Measurements from ENCODE around the gene ARHGEF11. TPM values are rescaled to one million over a fixed set of nuclear protein-coding genes. Genes with fewer than 3 reads are reported as not detected.

Gene ARHGEF11, protein sequence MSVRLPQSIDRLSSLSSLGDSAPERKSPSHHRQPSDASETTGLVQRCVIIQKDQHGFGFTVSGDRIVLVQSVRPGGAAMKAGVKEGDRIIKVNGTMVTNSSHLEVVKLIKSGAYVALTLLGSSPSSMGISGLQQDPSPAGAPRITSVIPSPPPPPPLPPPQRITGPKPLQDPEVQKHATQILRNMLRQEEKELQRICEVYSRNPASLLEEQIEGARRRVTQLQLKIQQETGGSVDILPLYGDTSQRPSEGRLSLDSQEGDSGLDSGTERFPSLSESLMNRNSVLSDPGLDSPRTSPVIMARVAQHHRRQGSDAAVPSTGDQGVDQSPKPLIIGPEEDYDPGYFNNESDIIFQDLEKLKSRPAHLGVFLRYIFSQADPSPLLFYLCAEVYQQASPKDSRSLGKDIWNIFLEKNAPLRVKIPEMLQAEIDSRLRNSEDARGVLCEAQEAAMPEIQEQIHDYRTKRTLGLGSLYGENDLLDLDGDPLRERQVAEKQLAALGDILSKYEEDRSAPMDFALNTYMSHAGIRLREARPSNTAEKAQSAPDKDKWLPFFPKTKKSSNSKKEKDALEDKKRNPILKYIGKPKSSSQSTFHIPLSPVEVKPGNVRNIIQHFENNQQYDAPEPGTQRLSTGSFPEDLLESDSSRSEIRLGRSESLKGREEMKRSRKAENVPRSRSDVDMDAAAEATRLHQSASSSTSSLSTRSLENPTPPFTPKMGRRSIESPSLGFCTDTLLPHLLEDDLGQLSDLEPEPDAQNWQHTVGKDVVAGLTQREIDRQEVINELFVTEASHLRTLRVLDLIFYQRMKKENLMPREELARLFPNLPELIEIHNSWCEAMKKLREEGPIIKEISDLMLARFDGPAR (N-terminal part only)
- total RNA-seq, result 100 to 1,000 TPM in 1 of 6 donors, 10 to 100 TPM in 5; 39.2 to 170 (median 50.9) TPM

DNA sequence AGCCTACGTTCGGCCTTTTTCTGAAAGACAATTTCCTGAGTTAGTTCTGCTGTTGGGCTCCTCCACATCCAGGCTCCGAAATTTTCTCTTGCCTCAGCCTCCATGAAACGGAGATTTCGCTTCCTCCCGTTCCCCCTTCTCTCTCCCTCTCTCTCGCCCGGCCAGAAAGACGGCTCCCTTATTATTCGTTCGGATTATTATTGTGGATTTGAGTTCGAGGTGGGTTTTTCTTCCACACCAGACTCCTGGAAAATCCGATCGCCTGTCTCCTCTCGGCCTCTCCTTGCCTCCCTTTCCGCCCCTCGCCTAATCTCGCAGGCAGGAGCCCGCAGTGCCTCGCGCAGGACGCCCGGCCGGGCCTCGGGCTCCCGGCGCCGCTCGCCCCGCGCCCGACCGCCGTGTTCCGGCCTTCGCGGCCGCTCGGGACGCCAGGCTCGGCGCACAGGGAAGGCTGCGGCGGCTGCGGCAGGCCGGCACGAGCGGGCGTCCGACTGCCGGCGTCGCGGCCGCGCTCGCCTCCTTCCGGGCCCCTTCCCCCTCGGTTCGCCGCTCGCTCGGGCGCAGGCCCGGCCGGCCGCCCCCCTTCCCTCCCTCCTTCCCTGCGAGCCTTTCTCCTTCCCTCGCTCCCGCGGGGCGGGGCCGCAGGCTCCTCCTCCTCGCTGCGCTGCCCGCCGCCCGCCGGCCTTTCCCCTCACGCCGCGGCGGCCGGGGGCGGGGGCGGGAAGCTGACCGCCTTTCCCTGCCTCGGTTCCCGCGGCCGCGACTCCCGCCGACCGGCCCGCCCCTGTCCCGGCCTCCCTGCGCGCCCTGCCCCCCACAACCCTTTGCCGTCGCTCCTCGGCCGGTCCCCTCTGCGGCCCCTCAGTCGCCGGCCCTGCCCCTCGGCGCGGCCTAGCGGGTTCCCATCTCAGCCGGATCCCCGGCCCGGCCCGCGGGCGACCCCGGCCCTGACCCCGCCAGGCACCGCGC lies at the start of gene ARHGEF11:
Gene ARHGEF11 (minus strand): TSS at position 493 of the 969 bp plus-strand sequence. CDS start 1,412 bp downstream, outside the sequence.
- ATAC-seq (ENCODE audit: low FRiP score in 2 of 2) (peak; percentile 96 to 99), DNase-seq (peak; percentile 90 to 98)
- Histone ChIP-seq H3K4me1 (peaks cover 21 to 55% (median 34%) of the 10 kb centered on the region in 4 donors), H3K4me3 (peak within 1 kb of the TSS; percentile 36 to 68 (median 58)), H3K9me3 (no peaks in the 10 kb centered on the region), H3K27ac (peak within 1 kb of the TSS; percentile 83 to 90 (median 90)), H3K27me3 (no peaks in the 10 kb centered on the region), H3K36me3 (no peaks in the 10 kb centered on the region)
- peak in 3 of 4 donors; percentile 53 to 85 (median 56) for TF ChIP-seq POLR2A (IDR thresholded peaks at IDR 0.05)
- TF ChIP-seq, protein P1, sequence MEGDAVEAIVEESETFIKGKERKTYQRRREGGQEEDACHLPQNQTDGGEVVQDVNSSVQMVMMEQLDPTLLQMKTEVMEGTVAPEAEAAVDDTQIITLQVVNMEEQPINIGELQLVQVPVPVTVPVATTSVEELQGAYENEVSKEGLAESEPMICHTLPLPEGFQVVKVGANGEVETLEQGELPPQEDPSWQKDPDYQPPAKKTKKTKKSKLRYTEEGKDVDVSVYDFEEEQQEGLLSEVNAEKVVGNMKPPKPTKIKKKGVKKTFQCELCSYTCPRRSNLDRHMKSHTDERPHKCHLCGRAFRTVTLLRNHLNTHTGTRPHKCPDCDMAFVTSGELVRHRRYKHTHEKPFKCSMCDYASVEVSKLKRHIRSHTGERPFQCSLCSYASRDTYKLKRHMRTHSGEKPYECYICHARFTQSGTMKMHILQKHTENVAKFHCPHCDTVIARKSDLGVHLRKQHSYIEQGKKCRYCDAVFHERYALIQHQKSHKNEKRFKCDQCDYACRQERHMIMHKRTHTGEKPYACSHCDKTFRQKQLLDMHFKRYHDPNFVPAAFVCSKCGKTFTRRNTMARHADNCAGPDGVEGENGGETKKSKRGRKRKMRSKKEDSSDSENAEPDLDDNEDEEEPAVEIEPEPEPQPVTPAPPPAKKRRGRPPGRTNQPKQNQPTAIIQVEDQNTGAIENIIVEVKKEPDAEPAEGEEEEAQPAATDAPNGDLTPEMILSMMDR (IDR thresholded peaks at IDR 0.05), result peak in 1 of 6 experiments; percentile 8
- TF ChIP-seq POLR2AphosphoS5 (IDR thresholded peaks at IDR 0.05), result peak; percentile 40 to 69
- no peak for TF ChIP-seq EP300 (IDR thresholded peaks at IDR 0.05)
- 1% methylated on average over 21 to 120 of the region's 120 CpGs for WGBS, 2 donors

GRCh38 chr1:157095091-157095490 lies 49.5 kb upstream of the ARHGEF11 start:
- no peak for DNase-seq
- WGBS, 2 donors, result 67 to 68% methylated on average over 4 of the region's 4 CpGs
- TF ChIP-seq, protein P1 (IDR thresholded peaks at IDR 0.05), result no peak
- TF ChIP-seq POLR2AphosphoS5 (IDR thresholded peaks at IDR 0.05), result no peak
- TF ChIP-seq EP300 (IDR thresholded peaks at IDR 0.05), result no peak
- TF ChIP-seq POLR2A (IDR thresholded peaks at IDR 0.05), result no peak
- Histone ChIP-seq H3K27ac (no peak overlapping the region), H3K9me3 (no peaks in the 10 kb centered on the region), H3K4me1 (peaks cover 0 to 6% (median 2%) of the 10 kb centered on the region in 4 donors), H3K36me3 (no peaks in the 10 kb centered on the region), H3K27me3 (no peaks in the 10 kb centered on the region), H3K4me3 (no peak overlapping the region)
- ATAC-seq (ENCODE audit: low FRiP score in 2 of 2), result no peak

DNA sequence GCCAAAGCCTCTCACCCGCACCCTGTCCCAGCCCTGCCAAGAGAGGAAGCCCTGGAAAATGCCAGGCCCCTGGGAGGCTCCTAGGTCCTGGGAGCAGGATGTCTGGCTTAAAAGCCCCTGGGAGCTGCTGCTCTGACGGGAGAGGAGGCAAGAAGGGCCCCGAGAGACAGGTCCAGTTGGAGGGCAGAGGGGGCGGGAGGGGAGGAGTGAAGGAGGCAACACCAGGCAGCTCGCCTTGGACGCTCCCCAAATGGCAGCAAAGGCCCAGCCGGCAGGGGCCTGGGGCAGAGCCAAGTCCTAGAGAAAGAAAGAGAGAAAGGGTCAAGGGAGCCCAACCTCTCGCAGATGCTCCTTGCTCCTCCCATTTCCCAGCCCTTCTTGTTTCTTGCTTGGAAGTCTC lies 47.3 kb upstream of the ARHGEF11 start:
- no peak overlapping the region for H3K27ac ChIP-seq
- no peaks in the 10 kb centered on the region for H3K9me3 ChIP-seq
- ATAC-seq (ENCODE audit: low FRiP score in 2 of 2) (no peak), DNase-seq (peak in 1 of 2 donors; percentile 66)
- H3K4me3 ChIP-seq, result no peak overlapping the region
- TF ChIP-seq, protein P1 (IDR thresholded peaks at IDR 0.05), result no peak
- no peak for TF ChIP-seq EP300 (IDR thresholded peaks at IDR 0.05)
- TF ChIP-seq POLR2A (IDR thresholded peaks at IDR 0.05), result no peak
- TF ChIP-seq POLR2AphosphoS5 (IDR thresholded peaks at IDR 0.05), result no peak
- H3K36me3 ChIP-seq, result no peaks in the 10 kb centered on the region
- WGBS, 2 donors, result 48 to 64% methylated on average over 7 of the region's 8 CpGs
- no peaks in the 10 kb centered on the region for H3K27me3 ChIP-seq
- H3K4me1 ChIP-seq, result peaks cover 0 to 7% (median 3%) of the 10 kb centered on the region in 4 donors

GRCh38 chr1:157091668-157092273 lies 46.2 kb upstream of the ARHGEF11 start:
- peaks cover 0 to 7% (median 3%) of the 10 kb centered on the region in 4 donors for H3K4me1 ChIP-seq
- no peak for ATAC-seq (ENCODE audit: low FRiP score in 2 of 2)
- TF ChIP-seq, protein P1 (IDR thresholded peaks at IDR 0.05), result no peak
- no peak for TF ChIP-seq POLR2A (IDR thresholded peaks at IDR 0.05)
- TF ChIP-seq EP300 (IDR thresholded peaks at IDR 0.05), result no peak
- no peak for TF ChIP-seq POLR2AphosphoS5 (IDR thresholded peaks at IDR 0.05)
- H3K4me3 ChIP-seq, result no peak overlapping the region
- no peaks in the 10 kb centered on the region for H3K27me3 ChIP-seq
- H3K27ac ChIP-seq, result no peak overlapping the region
- DNase-seq, result no peak
- 81 to 92% methylated on average over 4 of the region's 4 CpGs for WGBS, 2 donors
- H3K36me3 ChIP-seq, result no peaks in the 10 kb centered on the region
- H3K9me3 ChIP-seq, result no peaks in the 10 kb centered on the region

Measured in upper lobe of left lung (tissue), 6 donors.